ENCODE measurements around the gene FCHSD1. TPM values are rescaled to one million over a fixed set of nuclear protein-coding genes. Genes with fewer than 3 reads are reported as not detected.

The FCHSD1 gene
- polyA plus RNA-seq, 6 donors from 2014 or later = 4.9 to 12.1 (median 8.2) TPM

GRCh38 chr5:141683596-141684141, 32.5 kb upstream of the FCHSD1 start:
- Mint-ChIP-seq H3K27me3 (peaks cover 12 to 29% (median 23%) of the 10 kb centered on the region in 3 donors), H3K36me3 (no peaks in the 10 kb centered on the region), H3K9me3 (no peaks in the 10 kb centered on the region), H3K4me1 (peaks cover 18 to 27% (median 25%) of the 10 kb centered on the region in 3 donors), H3K27ac (peak overlapping the region in 2 of 6 donors; percentile 58 to 69), H3K4me3 (peak overlapping the region in 4 of 8 donors; percentile 9 to 82 (median 51))
- DNase-seq (no peak), ATAC-seq (ENCODE audit: low read depth in 2 of 2) (no peak)

- no peaks in the 10 kb centered on the region for H3K36me3 Mint-ChIP-seq
- peak within 1 kb of the TSS; percentile 74 to 90 (median 78) for H3K4me3 Mint-ChIP-seq
- H3K27ac Mint-ChIP-seq = peak within 1 kb of the TSS in 4 of 6 donors; percentile 26 to 60 (median 48)
- peaks cover 18 to 28% (median 27%) of the 10 kb centered on the region in 3 donors for H3K4me1 Mint-ChIP-seq
- H3K27me3 Mint-ChIP-seq = peaks cover 5 to 25% (median 9%) of the 10 kb centered on the region in 3 donors
- peak; percentile 58 to 66 for ATAC-seq (ENCODE audit: low read depth in 2 of 2)
- H3K9me3 Mint-ChIP-seq = no peaks in the 10 kb centered on the region
- peak; percentile 32 for DNase-seq
Measured at GRCh38 chr5:141681695-141682641, 30.8 kb upstream of the FCHSD1 start, which contains the start of gene ARAP3. ARAP3 (minus strand) TSS chr5:141682230; CDS start chr5:141680486, 1,744 bp downstream.

- no peaks in the 10 kb centered on the region for H3K9me3 Mint-ChIP-seq
- no peak overlapping the region for H3K27ac Mint-ChIP-seq
- H3K27me3 Mint-ChIP-seq = peaks cover 5 to 25% (median 9%) of the 10 kb centered on the region in 3 donors
- peaks cover 18 to 28% (median 27%) of the 10 kb centered on the region in 3 donors for H3K4me1 Mint-ChIP-seq
- DNase-seq (no peak), ATAC-seq (ENCODE audit: low read depth in 2 of 2) (no peak)
- H3K4me3 Mint-ChIP-seq = peak overlapping the region; percentile 13 to 90 (median 70)
- no peaks in the 10 kb centered on the region for H3K36me3 Mint-ChIP-seq
Measured at GRCh38 chr5:141681295-141681694, 30.1 kb upstream of the FCHSD1 start.

GRCh38 chr5:141680751-141681201, 29.6 kb upstream of the FCHSD1 start:
- Mint-ChIP-seq H3K36me3 (no peaks in the 10 kb centered on the region), H3K4me1 (peaks cover 18 to 28% (median 27%) of the 10 kb centered on the region in 3 donors), H3K27ac (no peak overlapping the region), H3K27me3 (peaks cover 5 to 25% (median 9%) of the 10 kb centered on the region in 3 donors), H3K9me3 (no peaks in the 10 kb centered on the region), H3K4me3 (peak overlapping the region; percentile 22 to 90 (median 56))
- no peak for ATAC-seq (ENCODE audit: low read depth in 2 of 2)
- no peak for DNase-seq

- Mint-ChIP-seq H3K4me3 (no peak overlapping the region), H3K4me1 (peaks cover 18 to 28% (median 27%) of the 10 kb centered on the region in 3 donors), H3K27ac (no peak overlapping the region), H3K36me3 (no peaks in the 10 kb centered on the region), H3K27me3 (peaks cover 5 to 25% (median 9%) of the 10 kb centered on the region in 3 donors), H3K9me3 (no peaks in the 10 kb centered on the region)
- DNase-seq (no peak), ATAC-seq (ENCODE audit: low read depth in 2 of 2) (no peak)
Measured at GRCh38 chr5:141680178-141680577, 29.0 kb upstream of the FCHSD1 start.

GRCh38 chr5:141677415-141677814, 26.2 kb upstream of the FCHSD1 start:
- ATAC-seq (ENCODE audit: low read depth in 2 of 2) = peak; percentile 50 to 52
- Mint-ChIP-seq H3K9me3 (no peaks in the 10 kb centered on the region), H3K27me3 (peaks cover 9 to 25% (median 9%) of the 10 kb centered on the region in 3 donors), H3K36me3 (no peaks in the 10 kb centered on the region), H3K27ac (peak overlapping the region in 1 of 6 donors; percentile 44), H3K4me1 (peaks cover 10 to 17% (median 10%) of the 10 kb centered on the region in 3 donors), H3K4me3 (no peak overlapping the region)
- DNase-seq = no peak

- H3K27ac Mint-ChIP-seq = no peak overlapping the region
- ATAC-seq (ENCODE audit: low read depth in 2 of 2) (no peak), DNase-seq (no peak)
- peaks cover 0 to 8% (median 3%) of the 10 kb centered on the region in 3 donors for H3K4me1 Mint-ChIP-seq
- no peak overlapping the region for H3K4me3 Mint-ChIP-seq
- H3K9me3 Mint-ChIP-seq = no peaks in the 10 kb centered on the region
- H3K27me3 Mint-ChIP-seq = peaks cover 0 to 15% (median 4%) of the 10 kb centered on the region in 3 donors
- no peaks in the 10 kb centered on the region for H3K36me3 Mint-ChIP-seq
Measured at GRCh38 chr5:141675672-141676071, 24.5 kb upstream of the FCHSD1 start.

- ATAC-seq (ENCODE audit: low read depth in 2 of 2) = no peak
- no peaks in the 10 kb centered on the region for H3K36me3 Mint-ChIP-seq
- H3K4me3 Mint-ChIP-seq = no peak overlapping the region
- peaks cover 0 to 5% (median 3%) of the 10 kb centered on the region in 3 donors for H3K4me1 Mint-ChIP-seq
- no peak for DNase-seq
- no peak overlapping the region for H3K27ac Mint-ChIP-seq
- H3K27me3 Mint-ChIP-seq = peaks cover 0 to 11% (median 4%) of the 10 kb centered on the region in 3 donors
- H3K9me3 Mint-ChIP-seq = no peaks in the 10 kb centered on the region
Measured at GRCh38 chr5:141674747-141675146, 23.5 kb upstream of the FCHSD1 start.

GRCh38 chr5:141672841-141673813, 21.9 kb upstream of the FCHSD1 start:
- no peaks in the 10 kb centered on the region for H3K9me3 Mint-ChIP-seq
- peaks cover 0 to 5% (median under 1%) of the 10 kb centered on the region in 3 donors for H3K4me1 Mint-ChIP-seq
- H3K36me3 Mint-ChIP-seq = no peaks in the 10 kb centered on the region
- DNase-seq (no peak), ATAC-seq (ENCODE audit: low read depth in 2 of 2) (no peak)
- peaks cover 0 to 10% (median 9%) of the 10 kb centered on the region in 3 donors for H3K27me3 Mint-ChIP-seq
- H3K27ac Mint-ChIP-seq = peak overlapping the region in 2 of 6 donors; percentile 3 to 17
- H3K4me3 Mint-ChIP-seq = peak overlapping the region in 1 of 8 donors; percentile 12

- no peak for DNase-seq
- peaks cover 0 to 5% (median 0%) of the 10 kb centered on the region in 3 donors for H3K4me1 Mint-ChIP-seq
- no peak for ATAC-seq (ENCODE audit: low read depth in 2 of 2)
- no peak overlapping the region for H3K4me3 Mint-ChIP-seq
- no peaks in the 10 kb centered on the region for H3K9me3 Mint-ChIP-seq
- no peaks in the 10 kb centered on the region for H3K36me3 Mint-ChIP-seq
- peaks cover 0 to 10% (median 5%) of the 10 kb centered on the region in 3 donors for H3K27me3 Mint-ChIP-seq
- H3K27ac Mint-ChIP-seq = no peak overlapping the region
Measured at GRCh38 chr5:141672071-141672840, 21.0 kb upstream of the FCHSD1 start.

- Mint-ChIP-seq H3K36me3 (no peaks in the 10 kb centered on the region), H3K4me1 (peaks cover 4 to 12% (median 6%) of the 10 kb centered on the region in 3 donors), H3K27ac (no peak overlapping the region), H3K9me3 (no peaks in the 10 kb centered on the region), H3K27me3 (peaks cover 0 to 5% (median 4%) of the 10 kb centered on the region in 3 donors), H3K4me3 (no peak overlapping the region)
- DNase-seq (no peak), ATAC-seq (ENCODE audit: low read depth in 2 of 2) (no peak)
Measured at GRCh38 chr5:141669520-141669919, 18.3 kb upstream of the FCHSD1 start.
